DOHH2 (cell line): ENCODE measurements around the gene SLC9A9.

Experiments
- EZH2phosphoT487 ChIP-seq: fragments of 200-600 bp; sonication (generic); IDR thresholded peaks from 2 replicates; pipeline ENCODE4 v1.6.1; 2017; ENCODE audit warnings: borderline replicate concordance, mild to moderate bottlenecking, antibody characterized with exemption, low read length, moderate library complexity, mixed read lengths
- TF ChIP-seq, protein P1 (sequence below): fragments of 200-600 bp; sonication (generic); IDR thresholded peaks from one replicate; pipeline ENCODE4 v1.5.1; 2014; ENCODE audit warnings: antibody characterized with exemption, mild to moderate bottlenecking, low read depth, low read length; ENCODE audit not compliant: poor library complexity, severe bottlenecking

GRCh38 chr3:143693506-143693905, 154.8 kb downstream of the SLC9A9 start:
- TF ChIP-seq, protein P1, sequence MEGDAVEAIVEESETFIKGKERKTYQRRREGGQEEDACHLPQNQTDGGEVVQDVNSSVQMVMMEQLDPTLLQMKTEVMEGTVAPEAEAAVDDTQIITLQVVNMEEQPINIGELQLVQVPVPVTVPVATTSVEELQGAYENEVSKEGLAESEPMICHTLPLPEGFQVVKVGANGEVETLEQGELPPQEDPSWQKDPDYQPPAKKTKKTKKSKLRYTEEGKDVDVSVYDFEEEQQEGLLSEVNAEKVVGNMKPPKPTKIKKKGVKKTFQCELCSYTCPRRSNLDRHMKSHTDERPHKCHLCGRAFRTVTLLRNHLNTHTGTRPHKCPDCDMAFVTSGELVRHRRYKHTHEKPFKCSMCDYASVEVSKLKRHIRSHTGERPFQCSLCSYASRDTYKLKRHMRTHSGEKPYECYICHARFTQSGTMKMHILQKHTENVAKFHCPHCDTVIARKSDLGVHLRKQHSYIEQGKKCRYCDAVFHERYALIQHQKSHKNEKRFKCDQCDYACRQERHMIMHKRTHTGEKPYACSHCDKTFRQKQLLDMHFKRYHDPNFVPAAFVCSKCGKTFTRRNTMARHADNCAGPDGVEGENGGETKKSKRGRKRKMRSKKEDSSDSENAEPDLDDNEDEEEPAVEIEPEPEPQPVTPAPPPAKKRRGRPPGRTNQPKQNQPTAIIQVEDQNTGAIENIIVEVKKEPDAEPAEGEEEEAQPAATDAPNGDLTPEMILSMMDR: no peak
- no peak for TF ChIP-seq EZH2phosphoT487
